Naive thymus-derived CD4-positive, alpha-beta T cell (primary cell): Measurements from ENCODE around the gene NOS3. TPM values are rescaled to one million over a fixed set of nuclear protein-coding genes. Genes with fewer than 3 reads are reported as not detected.

Experiments
- ATAC-seq: fragments of 150-1000 bp; cut with Tn5 transposase; 2 replicates; pipeline ENCODE4 v1.10.0; 2021; ENCODE audit warnings: mild to moderate bottlenecking, moderate library complexity
- CTCF ChIA-PET: fragments of 350-600 bp; sonication (Branson Sonifier 250); formaldehyde crosslinking; loops from one replicate; lab custom pipeline; 2021; ENCODE audit warnings: antibody characterized with exemption; lab: Charles Lee
- POLR2A ChIA-PET: fragments of 350-600 bp; sonication (Branson Sonifier 250); formaldehyde crosslinking; loops from one replicate; lab custom pipeline; 2021; ENCODE audit warnings: antibody characterized with exemption, inconsistent platforms; lab: Charles Lee
- DNase-seq, 9 donors: peaks; one replicate each; pipeline versions ENCODE4 v3.0.0 to v3.0.0-alpha.2; 2020 to 2022; ENCODE audit warnings: mixed read lengths in 1 of 9
- H3K27ac ChIP-seq: one replicate; pipeline ENCODE4 v1.7.0; 2013; ENCODE audit warnings: mild to moderate bottlenecking, low read depth, low read length, moderate library complexity
- H3K27me3 ChIP-seq, 2 donors: one replicate each; pipeline ENCODE4 v1.7.0; 2013; ENCODE audit warnings: low read length in 2 of 2, mild to moderate bottlenecking in 2 of 2, moderate library complexity in 2 of 2; ENCODE audit not compliant: control insufficient read depth in 2 of 2, insufficient read depth in 2 of 2
- H3K36me3 ChIP-seq, 3 experiments: 1 replicate in 2 of 3; 2 replicates in 1 of 3; pipeline ENCODE4 v1.7.0; 2013; ENCODE audit warnings: low read length in 3 of 3, mild to moderate bottlenecking in 3 of 3, moderate library complexity in 1 of 3; ENCODE audit not compliant: insufficient read depth in 3 of 3, control insufficient read depth in 2 of 3
- H3K4me1 ChIP-seq, 2 donors: one replicate each; pipeline ENCODE4 v1.7.0; 2013; ENCODE audit warnings: low read length in 2 of 2, mild to moderate bottlenecking in 2 of 2, moderate library complexity in 1 of 2; ENCODE audit not compliant: control insufficient read depth in 2 of 2, insufficient read depth in 2 of 2
- H3K4me3 ChIP-seq: 2 replicates; pipeline ENCODE4 v1.7.0; 2013; ENCODE audit warnings: mild to moderate bottlenecking, low read length
- H3K9me3 ChIP-seq, 3 experiments: 1 replicate in 2 of 3; 2 replicates in 1 of 3; pipeline ENCODE4 v1.7.0; 2013; ENCODE audit warnings: low read length in 3 of 3; ENCODE audit not compliant: control insufficient read depth in 2 of 3
- H3K27ac Mint-ChIP-seq, 9 donors: one replicate each; pipeline ENCODE4 v1.8.0; 2020 to 2022; ENCODE audit warnings: mixed read lengths in 9 of 9, mild to moderate bottlenecking in 8 of 9, moderate library complexity in 5 of 9, inconsistent platforms in 2 of 9
- H3K27me3 Mint-ChIP-seq, 5 donors: one replicate each; pipeline ENCODE4 v1.8.0; 2021 to 2022; ENCODE audit warnings: mixed read lengths in 5 of 5, mild to moderate bottlenecking in 1 of 5
- H3K36me3 Mint-ChIP-seq, 5 donors: one replicate each; pipeline ENCODE4 v1.8.0; 2020 to 2022; ENCODE audit warnings: mixed read lengths in 5 of 5, mild to moderate bottlenecking in 3 of 5, inconsistent platforms in 1 of 5
- H3K4me1 Mint-ChIP-seq, 7 donors: one replicate each; pipeline ENCODE4 v1.8.0; 2020 to 2022; ENCODE audit warnings: mixed read lengths in 7 of 7, mild to moderate bottlenecking in 3 of 7, inconsistent platforms in 1 of 7
- H3K4me3 Mint-ChIP-seq, 10 donors: one replicate each; pipeline ENCODE4 v1.8.0; 2020 to 2022; ENCODE audit warnings: mild to moderate bottlenecking in 10 of 10, mixed read lengths in 10 of 10, moderate library complexity in 6 of 10, inconsistent platforms in 2 of 10
- H3K9me3 Mint-ChIP-seq, 11 donors: one replicate each; pipeline ENCODE4 v1.8.0; 2020 to 2022; ENCODE audit warnings: mixed read lengths in 11 of 11, mild to moderate bottlenecking in 4 of 11, inconsistent platforms in 1 of 11, moderate library complexity in 1 of 11
- intact Hi-C, 2 donors: fragments of 100-400 bp; cut with micrococcal nuclease; formaldehyde crosslinking; loops; one replicate each; pipeline ENCODE4 v1.15.1; 2023
- polyA plus RNA-seq, 2 donors: library from polyadenylated mRNA; unstranded; fragments of 300-500 nt; fragmentation: Illumina TruSeq; gene quantifications; one replicate each; pipeline ENCODE4 v1.2.3, GENCODE V29; 2021
- total RNA-seq, 6 experiments: library from RNA in 5 of 6; stranded (reverse) in 5 of 6; gene quantifications; 1 replicate in 5 of 6; 2 replicates in 1 of 6; pipeline ENCODE4 v1.2.3 and lab custom pipeline; 2021 to 2026

Gene NOS3
- total and polyA plus RNA-seq, 7 experiments from 2014 or later, result 2.8 to 19.1 (median 7.9) TPM

GRCh38 chr7:150944066-150945042, 46.5 kb upstream of the NOS3 start:
- Mint-ChIP-seq H3K36me3 (peaks cover 0 to 2% (median 0%) of the 10 kb centered on the region in 5 donors), H3K9me3 (no peaks in the 10 kb centered on the region), H3K27me3 (peaks cover 0 to 10% (median 0%) of the 10 kb centered on the region in 5 donors), H3K4me3 (no peak overlapping the region), H3K4me1 (peaks cover 5 to 38% (median 29%) of the 10 kb centered on the region in 7 donors), H3K27ac (no peak overlapping the region)
- no peak overlapping the region for H3K27ac ChIP-seq
- no peaks in the 10 kb centered on the region for H3K9me3 ChIP-seq
- H3K27me3 ChIP-seq, result no peaks in the 10 kb centered on the region
- CTCF ChIA-PET, result no interaction called here
- ATAC-seq (no peak), DNase-seq (no peak)
- no peak overlapping the region for H3K4me3 ChIP-seq
- H3K4me1 ChIP-seq, result peaks cover 12 to 17% of the 10 kb centered on the region in 2 donors
- intact Hi-C loops, result no loop called here
- no peaks in the 10 kb centered on the region for H3K36me3 ChIP-seq
- POLR2A ChIA-PET, result no interaction called here

- Histone ChIP-seq H3K27ac (no peak overlapping the region), H3K4me1 (peaks cover 12 to 16% of the 10 kb centered on the region in 2 donors), H3K36me3 (no peaks in the 10 kb centered on the region), H3K27me3 (no peaks in the 10 kb centered on the region), H3K4me3 (no peak overlapping the region), H3K9me3 (no peaks in the 10 kb centered on the region)
- DNase-seq (no peak), ATAC-seq (no peak)
- no peak overlapping the region for H3K27ac Mint-ChIP-seq
- peaks cover 5 to 33% (median 25%) of the 10 kb centered on the region in 7 donors for H3K4me1 Mint-ChIP-seq
- ChIA-PET POLR2A (interaction anchor here (0.5 kb wide), 1 partner anchor 64 kb away, joined by 3 read pairs; no protein-coding TSS in a partner anchor), CTCF (interaction anchor here (0.5 kb wide), 1 partner anchor 217 kb away, joined by 6 read pairs; no protein-coding TSS in a partner anchor)
- no peaks in the 10 kb centered on the region for H3K9me3 Mint-ChIP-seq
- intact Hi-C loops, result no loop called here
- peak overlapping the region in 1 of 10 donors; percentile 20 for H3K4me3 Mint-ChIP-seq
- peaks cover 0 to 10% (median 0%) of the 10 kb centered on the region in 5 donors for H3K27me3 Mint-ChIP-seq
- H3K36me3 Mint-ChIP-seq, result peaks cover 0 to 5% (median 0%) of the 10 kb centered on the region in 5 donors
These were observed 45.5 kb upstream of the NOS3 start for GRCh38 chr7:150945171-150945852.

DNA sequence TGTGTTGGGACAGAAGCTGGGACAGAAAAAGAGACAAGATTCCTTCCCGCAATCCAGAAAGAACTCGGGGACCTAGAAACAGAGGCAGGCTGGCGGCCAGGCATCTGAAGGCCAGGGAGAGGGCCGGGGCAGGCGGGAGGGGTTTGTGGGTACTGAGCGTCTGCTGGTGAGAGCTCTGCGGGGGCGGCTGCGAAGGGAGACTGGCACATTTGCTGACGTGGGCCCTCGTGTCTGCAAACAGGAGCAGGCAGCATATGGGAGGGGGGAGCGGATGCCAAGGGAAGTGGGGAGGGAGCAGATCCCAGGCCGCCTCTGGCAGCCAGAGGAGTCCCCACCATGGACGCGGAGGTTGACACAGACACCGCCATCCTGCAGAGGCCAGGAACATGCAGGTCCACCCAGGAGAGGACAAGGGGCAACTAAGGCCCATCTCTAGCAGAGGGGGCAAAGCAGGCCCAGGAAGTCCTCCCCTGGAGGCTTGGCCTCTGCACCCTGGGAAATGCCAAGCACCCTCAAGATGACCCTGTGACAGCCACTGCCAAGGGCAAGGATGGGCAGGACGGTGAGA, 44.9 kb upstream of the NOS3 start:
- Histone ChIP-seq H3K36me3 (no peaks in the 10 kb centered on the region), H3K27me3 (no peaks in the 10 kb centered on the region), H3K27ac (no peak overlapping the region), H3K4me3 (no peak overlapping the region), H3K4me1 (peaks cover 12 to 16% of the 10 kb centered on the region in 2 donors), H3K9me3 (no peaks in the 10 kb centered on the region)
- CTCF ChIA-PET, result interaction anchor here (0.5 kb wide), 1 partner anchor 216 kb away, joined by 6 read pairs; no protein-coding TSS in a partner anchor
- ATAC-seq (no peak), DNase-seq (no peak)
- Mint-ChIP-seq H3K36me3 (peaks cover 0 to 5% (median 0%) of the 10 kb centered on the region in 5 donors), H3K9me3 (no peaks in the 10 kb centered on the region), H3K27ac (no peak overlapping the region), H3K27me3 (peaks cover 0 to 10% (median 0%) of the 10 kb centered on the region in 5 donors), H3K4me3 (peak overlapping the region in 1 of 10 donors; percentile 20), H3K4me1 (peaks cover 5 to 30% (median 25%) of the 10 kb centered on the region in 7 donors)
- intact Hi-C loops, result no loop called here
- POLR2A ChIA-PET, result interaction anchor here (0.5 kb wide), 1 partner anchor 65 kb away, joined by 3 read pairs; no protein-coding TSS in a partner anchor

GRCh38 chr7:150946421-150947240, 44.2 kb upstream of the NOS3 start:
- peaks cover 12% of the 10 kb centered on the region in 2 donors for H3K4me1 ChIP-seq
- no peaks in the 10 kb centered on the region for H3K27me3 ChIP-seq
- H3K9me3 ChIP-seq, result no peaks in the 10 kb centered on the region
- POLR2A ChIA-PET, result interaction anchor here (0.7 kb wide), 1 partner anchor 12 kb away, joined by 6 read pairs; no protein-coding TSS in a partner anchor
- CTCF ChIA-PET, result no interaction called here
- H3K27ac Mint-ChIP-seq, result no peak overlapping the region
- H3K27me3 Mint-ChIP-seq, result peaks cover 0 to 10% (median 0%) of the 10 kb centered on the region in 5 donors
- ATAC-seq (no peak), DNase-seq (no peak)
- intact Hi-C loops, result no loop called here
- H3K27ac ChIP-seq, result no peak overlapping the region
- H3K36me3 ChIP-seq, result peaks cover 0 to 6% (median 0%) of the 10 kb centered on the region in 3 experiments
- H3K36me3 Mint-ChIP-seq, result peaks cover 0 to 9% (median 0%) of the 10 kb centered on the region in 5 donors
- H3K4me1 Mint-ChIP-seq, result peaks cover under 1 to 23% (median 20%) of the 10 kb centered on the region in 7 donors
- no peak overlapping the region for H3K4me3 ChIP-seq
- H3K9me3 Mint-ChIP-seq, result no peaks in the 10 kb centered on the region
- H3K4me3 Mint-ChIP-seq, result peak overlapping the region in 1 of 10 donors; percentile 56

DNA sequence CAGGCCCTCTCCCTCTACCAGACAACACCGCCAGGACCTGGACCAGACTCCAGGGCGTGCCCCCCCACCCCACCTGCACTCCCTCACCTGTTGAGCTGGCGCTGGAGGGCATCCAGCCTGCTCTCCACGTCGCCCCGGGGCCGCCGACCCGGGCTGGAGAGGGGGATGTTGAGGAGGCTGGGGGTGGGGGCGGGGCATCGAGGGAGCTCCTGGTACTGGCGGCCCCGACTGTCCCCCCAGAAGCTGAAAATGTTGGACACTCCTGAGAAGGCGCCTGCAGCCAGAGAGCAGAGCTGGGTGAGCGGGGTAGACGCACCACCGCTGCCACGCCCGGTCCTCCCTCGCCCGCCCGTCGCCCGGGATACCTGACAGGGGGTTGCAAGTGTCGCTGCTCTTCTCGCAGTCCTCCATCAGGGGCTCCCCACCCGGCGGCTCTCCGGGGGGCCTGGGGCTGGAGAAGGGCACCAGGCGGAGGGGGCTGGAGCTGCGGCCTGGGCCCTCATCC, 43.5 kb upstream of the NOS3 start:
- ChIA-PET CTCF (no interaction called here), POLR2A (interaction anchor here (0.7 kb wide), 1 partner anchor 12 kb away, joined by 6 read pairs; no protein-coding TSS in a partner anchor)
- peaks cover 0 to 13% (median 0%) of the 10 kb centered on the region in 3 experiments for H3K36me3 ChIP-seq
- Mint-ChIP-seq H3K27ac (no peak overlapping the region), H3K4me1 (peaks cover 0 to 17% (median 13%) of the 10 kb centered on the region in 7 donors), H3K4me3 (no peak overlapping the region), H3K9me3 (no peaks in the 10 kb centered on the region), H3K27me3 (peaks cover 0 to 10% (median 0%) of the 10 kb centered on the region in 5 donors), H3K36me3 (peaks cover 0 to 13% (median 0%) of the 10 kb centered on the region in 5 donors)
- H3K27ac ChIP-seq, result no peak overlapping the region
- no peak overlapping the region for H3K4me3 ChIP-seq
- DNase-seq (peak in 1 of 9 donors; percentile 2), ATAC-seq (no peak)
- no peaks in the 10 kb centered on the region for H3K27me3 ChIP-seq
- intact Hi-C loops, result no loop called here
- H3K9me3 ChIP-seq, result no peaks in the 10 kb centered on the region
- peaks cover 5 to 7% of the 10 kb centered on the region in 2 donors for H3K4me1 ChIP-seq
